Activated T-cell treated with anti-CD3 and anti-CD28 coated beads, Interleukin-2, amount 50 U/mL, for 1 hour (primary cell): Measurements from ENCODE around the gene PPP4C.
A peak's percentile ranks its signal among the peaks of the same experiment; 100 is the strongest.

Source experiments
- DNase-seq: peaks from one replicate; pipeline ENCODE4 v3.0.0-alpha.2; 2020

Gene PPP4C

DNA sequence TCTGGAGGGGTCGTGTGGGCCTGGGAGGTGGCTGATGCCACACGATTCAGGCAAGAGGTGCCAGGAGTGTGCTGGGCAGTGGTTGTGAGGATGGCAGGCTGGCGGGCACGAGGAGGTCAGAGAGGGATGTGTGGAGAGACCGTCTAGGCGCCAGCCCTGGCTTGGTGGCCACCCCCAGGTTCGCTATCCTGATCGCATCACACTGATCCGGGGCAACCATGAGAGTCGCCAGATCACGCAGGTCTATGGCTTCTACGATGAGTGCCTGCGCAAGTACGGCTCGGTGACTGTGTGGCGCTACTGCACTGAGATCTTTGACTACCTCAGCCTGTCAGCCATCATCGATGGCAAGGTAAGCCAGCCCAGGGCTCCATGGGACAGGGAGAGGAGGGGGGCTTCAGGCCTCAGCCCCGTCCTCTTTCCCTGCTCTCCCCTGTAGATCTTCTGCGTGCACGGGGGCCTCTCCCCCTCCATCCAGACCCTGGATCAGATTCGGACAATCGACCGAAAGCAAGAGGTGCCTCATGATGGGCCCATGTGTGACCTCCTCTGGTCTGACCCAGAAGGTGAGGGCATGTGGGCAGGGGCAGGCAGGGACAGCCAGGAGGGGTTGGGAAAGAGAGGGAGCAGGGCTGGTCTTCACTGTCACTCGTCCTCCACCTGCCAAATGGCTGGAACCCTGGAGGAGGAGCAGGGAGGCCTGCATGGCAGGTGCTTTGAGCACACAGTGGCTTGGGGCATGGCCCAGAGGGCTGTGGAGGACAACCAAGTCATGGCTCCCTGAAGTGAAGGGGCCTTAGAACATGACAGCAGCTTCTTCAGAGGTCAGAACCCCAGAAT, 7.6 kb downstream of the PPP4C start:
- DNase-seq = no peak

- DNase-seq = no peak
These were observed 8.5 kb downstream of the PPP4C start for GRCh38 chr16:30084096-30084815.

DNA sequence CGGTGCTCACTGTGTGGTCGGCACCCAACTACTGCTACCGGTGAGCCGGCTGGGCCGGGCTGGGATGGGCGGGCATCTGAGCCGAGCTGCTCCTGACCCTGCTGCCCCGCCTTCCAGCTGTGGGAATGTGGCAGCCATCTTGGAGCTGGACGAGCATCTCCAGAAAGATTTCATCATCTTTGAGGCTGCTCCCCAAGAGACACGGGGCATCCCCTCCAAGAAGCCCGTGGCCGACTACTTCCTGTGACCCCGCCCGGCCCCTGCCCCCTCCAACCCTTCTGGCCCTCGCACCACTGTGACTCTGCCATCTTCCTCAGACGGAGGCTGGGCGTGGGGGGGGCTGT, 9.0 kb downstream of the PPP4C start:
- DNase-seq = no peak

DNA sequence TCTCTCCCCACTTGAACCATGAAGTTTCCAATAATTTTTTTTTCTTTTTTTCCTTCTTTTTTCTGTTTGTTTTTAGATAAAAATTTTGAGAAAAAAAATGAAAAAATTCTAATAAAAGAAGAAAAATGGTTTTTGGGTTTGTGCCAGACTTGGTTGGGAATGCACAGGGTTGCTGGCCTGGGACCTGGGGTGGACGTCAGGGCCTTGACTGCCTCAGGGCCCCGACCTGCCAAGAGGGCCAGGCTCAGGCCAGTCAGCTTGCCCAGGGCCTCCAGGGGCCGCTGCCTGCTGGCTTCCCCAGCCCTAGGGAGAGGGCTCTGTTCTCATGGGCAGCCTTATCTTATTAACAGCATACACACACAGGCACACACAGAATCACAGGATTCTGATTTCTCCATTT, 9.5 kb downstream of the PPP4C start:
- DNase-seq = no peak

DNA sequence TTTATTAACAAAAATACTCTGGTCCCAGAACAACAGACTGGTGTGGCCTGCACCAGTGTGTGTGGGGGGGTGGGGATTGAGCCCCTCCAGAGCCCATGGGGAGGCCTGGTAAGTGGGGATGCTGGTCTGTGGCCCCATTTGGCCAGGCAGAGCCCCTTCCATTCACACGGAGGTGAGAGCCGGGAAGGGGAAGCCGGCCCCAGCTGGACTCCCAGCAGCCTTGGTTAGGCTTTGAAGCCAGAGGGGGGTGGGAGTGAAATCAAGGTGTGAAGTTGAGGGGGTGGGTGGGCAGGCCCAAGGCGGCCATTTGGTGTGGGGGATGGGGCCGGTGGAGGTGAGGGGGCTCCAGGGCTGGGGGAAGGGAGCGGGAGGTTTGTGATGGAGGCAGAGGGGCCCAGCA, 10.0 kb downstream of the PPP4C start:
- no peak for DNase-seq

DNA sequence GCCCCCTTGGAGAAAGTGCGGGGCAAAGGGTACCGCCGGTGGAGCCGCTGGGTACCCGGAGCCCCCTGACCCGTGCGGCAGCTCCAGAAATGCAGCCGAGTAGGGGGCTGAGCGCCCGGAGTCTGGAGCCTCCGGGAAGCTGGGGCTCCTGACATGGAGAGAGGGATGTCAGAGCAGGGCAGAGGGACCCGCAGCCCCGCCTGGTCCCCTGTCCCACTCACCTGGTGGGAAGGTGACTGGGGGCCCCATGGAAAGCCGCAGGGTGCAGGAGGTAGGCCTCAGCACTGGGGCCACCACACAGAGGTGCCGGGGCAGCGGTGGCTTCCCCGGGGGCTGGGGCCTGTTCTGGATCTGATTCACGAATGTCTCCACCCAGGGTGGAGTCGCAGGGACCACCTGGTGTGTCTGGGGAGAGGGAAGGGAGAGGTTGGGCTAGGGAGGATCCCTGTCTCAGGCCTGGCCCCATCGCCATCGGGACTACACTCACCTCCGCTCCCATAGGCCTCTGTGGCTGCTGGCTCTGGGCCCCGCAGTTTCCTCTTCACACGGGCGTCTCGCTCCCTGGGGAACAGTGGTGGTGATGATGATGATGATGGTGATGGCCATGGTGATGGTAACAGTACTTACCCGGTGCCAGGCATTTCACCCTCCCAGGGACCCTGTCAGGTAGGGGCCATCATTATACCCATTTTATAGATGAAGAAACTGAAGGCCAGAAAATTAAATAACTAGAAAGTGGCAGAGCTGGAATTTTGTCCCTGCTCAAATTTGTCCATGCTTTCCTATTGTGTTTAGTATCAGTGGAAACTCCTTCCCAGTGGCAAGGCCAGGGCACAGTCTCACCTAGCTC, 10.7 kb downstream of the PPP4C start:
- DNase-seq = no peak

GRCh38 chr16:30087181-30087898, 11.5 kb downstream of the PPP4C start:
- no peak for DNase-seq

- no peak for DNase-seq
These were observed 12.5 kb downstream of the PPP4C start for GRCh38 chr16:30088237-30088831.

DNA sequence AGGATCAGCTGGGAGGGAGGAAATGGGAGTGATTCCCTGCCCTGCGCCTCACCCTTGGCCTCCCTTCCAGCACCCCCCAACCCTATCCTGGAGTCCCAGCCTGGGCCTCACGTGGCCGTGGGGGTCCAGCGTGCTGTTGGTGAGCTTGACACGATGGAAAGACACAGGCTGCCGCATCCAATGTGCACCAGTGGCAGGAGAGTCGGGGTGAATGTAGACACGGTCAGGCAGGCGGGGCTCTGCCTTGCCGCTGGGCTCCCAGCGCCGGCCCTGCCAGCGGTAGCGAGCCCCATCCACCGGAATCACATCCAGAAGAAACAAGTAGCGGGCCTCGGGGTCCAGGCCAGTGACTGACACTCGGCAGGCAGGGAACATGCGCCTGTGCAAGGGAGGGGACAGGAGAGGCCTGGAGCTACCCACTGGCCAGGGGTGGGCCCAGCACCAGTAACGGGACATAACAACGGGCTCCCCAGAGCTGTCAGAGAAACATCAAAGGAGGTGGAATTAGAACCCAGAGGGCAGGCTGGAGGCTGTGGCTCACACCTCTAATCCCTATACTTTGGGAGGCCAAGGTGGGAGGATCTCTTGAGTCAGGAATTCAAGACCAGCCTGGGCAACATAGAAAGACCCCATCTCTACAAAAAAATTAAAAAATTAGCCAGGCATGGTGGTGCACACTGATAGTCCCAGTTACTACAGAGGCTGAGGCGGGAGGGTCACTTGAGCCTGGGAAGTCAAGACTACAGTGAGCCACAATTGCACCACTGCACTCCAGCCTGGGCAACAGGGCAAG, 13.2 kb downstream of the PPP4C start:
- no peak for DNase-seq

DNA sequence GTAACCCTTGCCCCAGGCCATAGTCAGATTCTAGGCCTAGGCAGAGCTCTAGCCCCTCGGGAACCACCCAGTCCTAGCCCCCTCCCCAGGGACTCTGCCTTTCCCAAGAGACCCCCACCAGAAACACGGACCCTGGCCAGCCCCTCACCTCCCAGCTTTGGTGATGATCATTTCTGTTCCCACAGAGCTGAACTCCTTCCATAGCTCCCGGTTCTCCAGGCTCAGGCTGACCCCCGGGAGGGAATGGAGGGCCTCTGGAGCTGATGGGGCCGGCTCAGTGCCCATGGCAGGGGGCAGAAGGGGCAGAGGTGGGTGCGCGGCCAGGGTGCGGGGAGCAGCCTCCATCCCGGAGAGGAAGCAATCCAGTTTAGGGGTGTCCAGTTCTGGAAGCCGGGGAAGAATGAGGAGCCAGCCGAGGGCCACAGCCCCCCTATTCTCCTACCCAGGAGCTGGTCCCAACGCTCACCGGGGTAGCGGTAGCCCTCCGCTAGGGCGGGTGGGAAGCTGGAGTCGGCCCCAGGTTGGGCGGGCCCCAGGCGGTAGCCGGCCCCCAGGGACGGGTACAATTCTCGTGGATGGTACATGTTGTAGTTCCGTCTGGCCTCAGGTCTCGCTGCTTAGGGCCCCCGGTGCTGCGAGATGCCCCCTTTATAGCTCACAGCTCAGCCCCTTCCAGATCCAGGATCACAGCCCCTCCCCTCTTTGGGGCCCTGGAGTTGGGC, 15.0 kb downstream of the PPP4C start:
- DNase-seq = no peak

GRCh38 chr16:30091474-30092372, 15.9 kb downstream of the PPP4C start, which contains the start of gene TBX6:
Gene TBX6 (minus strand): TSS chr16:30091924. CDS start chr16:30091193, 731 bp downstream.
- peak; percentile 95 for DNase-seq

GRCh38 chr16:30092373-30093010, 16.7 kb downstream of the PPP4C start:
- DNase-seq = peak; percentile 69

DNA sequence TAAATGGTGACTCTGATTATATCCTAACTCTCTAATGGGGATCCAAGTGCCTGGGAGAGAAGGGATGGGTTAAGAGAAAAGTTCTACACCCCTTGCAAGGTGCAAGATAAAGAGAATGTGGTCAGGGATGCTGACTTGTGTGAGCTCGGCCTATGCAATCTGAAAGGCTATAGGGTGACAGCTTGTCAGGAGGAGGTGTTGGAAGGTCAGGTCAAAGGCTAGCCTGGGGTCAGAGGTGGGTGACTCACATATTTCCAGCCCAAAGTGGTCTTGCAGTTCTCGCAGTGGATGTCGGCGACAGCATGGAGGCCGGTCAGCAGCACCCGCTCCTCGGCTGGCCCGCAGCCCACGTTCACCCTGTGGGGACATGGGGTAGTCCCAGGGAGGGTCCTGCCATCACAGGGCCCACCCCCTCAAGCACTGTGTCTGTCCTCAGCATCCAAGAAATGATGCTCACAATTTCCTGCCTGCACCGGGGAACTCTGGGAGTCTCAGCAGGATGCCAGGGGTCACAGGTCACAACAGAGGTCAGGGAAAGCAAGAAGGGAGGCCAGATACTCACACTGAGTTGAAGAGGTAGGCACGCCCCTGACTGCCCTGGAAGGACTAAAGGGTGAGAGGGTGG, 18.9 kb downstream of the PPP4C start:
- no peak for DNase-seq

- DNase-seq = peak; percentile 52
These were observed 19.6 kb downstream of the PPP4C start for GRCh38 chr16:30095166-30096078.

GRCh38 chr16:30096105-30096861, 20.5 kb downstream of the PPP4C start, which contains the start of gene YPEL3:
Gene YPEL3 (minus strand): TSS chr16:30096213. CDS start chr16:30095482, 731 bp downstream.
- DNase-seq = peak; percentile 89

GRCh38 chr16:30096862-30097563, 21.2 kb downstream of the PPP4C start:
- DNase-seq = no peak
